HepG2 (cell line): ENCODE data around the gene BET1. TPM values are rescaled to one million over a fixed set of nuclear protein-coding genes. Genes with fewer than 3 reads are reported as not detected.
"Not testable (repeated sequence)": the region's sequence is repeated elsewhere in the genome, so short reads cannot be mapped to it uniquely, and the experiment has no call there.

Source experiments
- ATAC-seq: fragments of 200-7000 bp; cut with Tn5 transposase; 3 replicates; pipeline ENCODE4 v1.9.1; 2020; ENCODE audit warnings: mild to moderate bottlenecking, moderate library complexity
- BruUV-seq: library from RNA; stranded (reverse); fragments of 400-500 nt; replicated peaks from 2 replicates; lab custom pipeline; 2021; lab: Mats Ljungman, UMichigan
- CTCF ChIA-PET: fragments of 300-600 bp; formaldehyde crosslinking; extraction: SDS; loops from one replicate; lab custom pipeline; 2021; ENCODE audit warnings: low total read pairs, inconsistent platforms, low intra/inter-chr PET ratio; lab: Yijun Ruan, JAX
- POLR2A ChIA-PET: fragments of 350-600 bp; sonication (Branson Sonifier 250); formaldehyde crosslinking; loops from one replicate; lab custom pipeline; 2020; ENCODE audit warnings: antibody characterized with exemption, inconsistent platforms; lab: Yijun Ruan, JAX
- DNase-seq: peaks from one replicate; pipeline ENCODE4 v3.0.0-alpha.2; 2015; ENCODE audit warnings: low spot score
- FAIRE-seq: peaks from 3 replicates; lab custom pipeline; 2011; peaks lifted over from hg19 to GRCh38; lab: Jason Lieb, UNC
- H2AFZ ChIP-seq: one replicate; pipeline ENCODE4 v1.6.1; 2011; ENCODE audit warnings: low read length, inconsistent platforms
- H3K27ac ChIP-seq: fragments of 300-600 bp; 3 replicates; pipeline ENCODE4 v1.8.0; 2011; ENCODE audit warnings: mixed run types, mild to moderate bottlenecking, mixed read lengths, low read length, inconsistent platforms; ENCODE audit not compliant: insufficient read depth; ENCODE audit errors: extremely low read length
- H3K27me3 ChIP-seq, 2 experiments: fragments of 200-600 bp in 1 of 2; 2 replicates in 1 of 2; 3 replicates in 1 of 2; pipeline versions ENCODE4 v1.6.0 to v1.8.0; 2011; ENCODE audit warnings: low read length in 2 of 2, mild to moderate bottlenecking in 2 of 2, moderate library complexity in 2 of 2, inconsistent platforms in 1 of 2; ENCODE audit not compliant: insufficient read depth in 2 of 2, control insufficient read depth in 1 of 2
- H3K36me3 ChIP-seq, 2 experiments: fragments of 200-600 bp in 1 of 2; replicated peaks in 1 of 2; 2 replicates in 1 of 2; 3 replicates in 1 of 2; pipeline versions ENCODE4 v1.5.1 to v1.8.0; 2011; ENCODE audit warnings: low read length in 2 of 2, inconsistent platforms in 1 of 2; ENCODE audit not compliant: insufficient read depth in 2 of 2, control insufficient read depth in 1 of 2
- H3K4me1 ChIP-seq: 2 replicates; pipeline ENCODE4 v1.5.1; 2012; ENCODE audit warnings: low read length, inconsistent platforms; ENCODE audit not compliant: insufficient read depth
- H3K4me2 ChIP-seq: 2 replicates; pipeline ENCODE4 v1.6.0; 2011; ENCODE audit warnings: low read depth, low read length, inconsistent platforms
- H3K4me3 ChIP-seq, 3 experiments: fragments of 200-600 bp in 1 of 3; sonication (generic), shearing (Covaris generic) in 1 of 3; replicated peaks in 1 of 3; 2 replicates each; pipeline ENCODE4 v1.5.1; 2011 to 2016; ENCODE audit warnings: low read length in 3 of 3, inconsistent platforms in 2 of 3, low read depth in 2 of 3, mild to moderate bottlenecking in 2 of 3, control low read depth in 1 of 3, mixed read lengths in 1 of 3; ENCODE audit not compliant: insufficient read depth in 1 of 3
- H3K79me2 ChIP-seq: one replicate; pipeline ENCODE4 v1.6.1; 2011; ENCODE audit warnings: low read length, inconsistent platforms; ENCODE audit not compliant: insufficient read depth
- H3K9ac ChIP-seq: 2 replicates; pipeline ENCODE4 v1.6.0; 2011; ENCODE audit warnings: mild to moderate bottlenecking, low read depth, low read length, inconsistent platforms; ENCODE audit not compliant: insufficient read depth
- H3K9me3 ChIP-seq: 2 replicates; pipeline ENCODE4 v1.5.1; 2012; ENCODE audit warnings: mild to moderate bottlenecking, low read length
- H4K20me1 ChIP-seq: 2 replicates; pipeline ENCODE4 v1.6.0; 2011; ENCODE audit warnings: inconsistent platforms, mild to moderate bottlenecking, low read length, moderate library complexity; ENCODE audit not compliant: insufficient read depth
- ARNT ChIP-seq: fragments of 450-650 bp; IDR thresholded peaks from 2 replicates; pipeline ENCODE4 v1.6.1; 2017
- PHF5A ChIP-seq: IDR thresholded peaks from one replicate; pipeline ENCODE4 v1.6.1; 2018; ENCODE audit warnings: low read depth, missing genetic modification reagents; ENCODE audit not compliant: unreplicated experiment
- SNAI1 ChIP-seq: sonication (generic); formaldehyde crosslinking; IDR thresholded peaks from 2 replicates; pipeline ENCODE4 v1.5.0; 2020; ENCODE audit warnings: mild to moderate bottlenecking, missing genetic modification reagents, borderline replicate concordance
- TFDP1 ChIP-seq: IDR thresholded peaks from 2 replicates; pipeline ENCODE4 v1.6.1; 2016; ENCODE audit warnings: missing compliant biosample characterization, missing genetic modification reagents, borderline replicate concordance
- U2AF1 ChIP-seq: fragments of 200-400 bp; formaldehyde crosslinking; optimal IDR thresholded peaks from 2 replicates; pipeline ENCODE3; 2017; ENCODE audit warnings: mild to moderate bottlenecking, low read depth, low read length
- ZNF20 ChIP-seq: sonication (generic); formaldehyde crosslinking; IDR thresholded peaks from 2 replicates; pipeline ENCODE4 v1.4.0; 2020; ENCODE audit warnings: mild to moderate bottlenecking, moderate library complexity, missing genetic modification reagents
- ZNF275 ChIP-seq: sonication (generic); formaldehyde crosslinking; IDR thresholded peaks from 2 replicates; pipeline ENCODE4 v1.8.0; 2022; ENCODE audit warnings: missing genetic modification reagents, mild to moderate bottlenecking, inconsistent platforms, borderline replicate concordance
- ZNF44 ChIP-seq: sonication (generic); formaldehyde crosslinking; IDR thresholded peaks from 2 replicates; pipeline ENCODE4 v1.5.1; 2020; ENCODE audit warnings: mild to moderate bottlenecking, missing genetic modification reagents
- ZNF572 ChIP-seq: sonication (generic); formaldehyde crosslinking; IDR thresholded peaks from 2 replicates; pipeline ENCODE4 v1.5.1; 2020; ENCODE audit warnings: mild to moderate bottlenecking, missing genetic modification reagents
- ZNF619 ChIP-seq: sonication (generic); formaldehyde crosslinking; IDR thresholded peaks from 2 replicates; pipeline ENCODE4 v1.4.0; 2020; ENCODE audit warnings: mild to moderate bottlenecking, missing genetic modification reagents
- ZNF816 ChIP-seq: sonication (generic); formaldehyde crosslinking; IDR thresholded peaks from 2 replicates; pipeline ENCODE4 v1.8.0; 2022; ENCODE audit warnings: missing genetic modification reagents, mild to moderate bottlenecking, borderline replicate concordance
- WGBS: methylation state at CpG from one replicate; pipeline ENCODE4 v1.1.6; 2017; ENCODE audit warnings: low lambda C conversion rate; 5-methylcytosine and 5-hydroxymethylcytosine counted together
- in situ Hi-C: cut with HindIII; loops from 2 replicates; pipeline ENCODE4 v1.10.0; 2017; ENCODE audit warnings: low pct_unique_long_range_greater_than_20kb; ENCODE audit not compliant: extremely low pct_ligation_motif_present
- intact Hi-C: fragments of 100-400 bp; cut with micrococcal nuclease; formaldehyde crosslinking; loops from one replicate; pipeline ENCODE4 v1.10.0; 2022; ENCODE audit not compliant: unreplicated experiment
- polyA plus RNA-seq, 8 experiments: library from polyadenylated mRNA; depleted of rRNA in 3 of 8; stranded (reverse) in 7 of 8; unstranded in 1 of 8; fragments of >200 nt; fragmentation: Illumina TruSeq in 4 of 8; extraction: Trizol in 4 of 8; gene quantifications; 2 replicates each; pipeline versions ENCODE4 v1.2.1 to v1.2.3, GENCODE V29; 2011 to 2016; ENCODE audit warnings: low read depth in 4 of 8, missing spikeins in 1 of 8, mixed read lengths in 1 of 8; ENCODE audit not compliant: insufficient read depth in 1 of 8
- total RNA-seq, 5 experiments: library from RNA; depleted of rRNA; stranded (reverse); fragments of >200 nt; fragmentation: Illumina TruSeq; extraction: Trizol; gene quantifications; 2 replicates each; pipeline ENCODE4 v1.2.3, GENCODE V29; 2016; ENCODE audit warnings: low read depth in 1 of 5
- TF ChIP-seq, protein P1 (sequence below), 2 experiments: sonication (generic) in 1 of 2; formaldehyde crosslinking in 1 of 2; IDR thresholded peaks; 2 replicates each; pipeline versions ENCODE4 v1.4.0 to v1.6.1; 2016 to 2020; ENCODE audit warnings: borderline replicate concordance in 1 of 2, low read depth in 1 of 2, mild to moderate bottlenecking in 1 of 2, missing genetic modification reagents in 1 of 2

BET1 gene
- total and polyA plus RNA-seq, 2 of the 13 experiments (the other 11 are each of a cell fraction or from before 2014, with no cell fraction given) = 23.8 to 33.7 TPM

DNA sequence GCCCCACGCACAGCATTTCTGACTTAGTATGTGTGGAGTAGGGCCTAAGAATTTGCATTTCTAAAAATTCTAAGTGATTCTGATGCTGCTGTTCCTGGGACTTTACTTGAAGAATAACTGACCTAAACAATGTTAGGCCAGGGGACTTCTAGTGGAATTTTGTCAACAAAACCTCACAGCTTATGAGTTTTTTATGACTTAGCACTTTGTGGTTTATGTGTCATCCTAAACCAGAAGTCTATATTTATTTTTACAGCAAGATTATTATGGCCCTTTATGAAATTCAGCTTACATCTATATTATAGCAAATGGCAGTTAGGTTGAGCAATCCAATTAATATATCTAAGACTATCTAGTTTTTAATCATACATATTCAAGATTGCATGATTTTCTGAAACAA, 24.6 kb upstream of the BET1 start:
- POLR2A ChIA-PET = no interaction called here
- FAIRE-seq = no peak
- TF ChIP-seq ARNT (no peak), ZNF619 (CRISPR knock-in tag) (no peak), U2AF1 (no peak), ZNF20 (CRISPR knock-in tag) (no peak), ZNF275 (no peak), ZNF44 (CRISPR knock-in tag) (no peak), TFDP1 (CRISPR knock-in tag) (no peak), ZNF816 (CRISPR knock-in tag) (no peak), PHF5A (CRISPR knock-in tag) (no peak), SNAI1 (CRISPR knock-in tag) (no peak), ZNF572 (CRISPR knock-in tag) (no peak)
- TF ChIP-seq, protein P1, sequence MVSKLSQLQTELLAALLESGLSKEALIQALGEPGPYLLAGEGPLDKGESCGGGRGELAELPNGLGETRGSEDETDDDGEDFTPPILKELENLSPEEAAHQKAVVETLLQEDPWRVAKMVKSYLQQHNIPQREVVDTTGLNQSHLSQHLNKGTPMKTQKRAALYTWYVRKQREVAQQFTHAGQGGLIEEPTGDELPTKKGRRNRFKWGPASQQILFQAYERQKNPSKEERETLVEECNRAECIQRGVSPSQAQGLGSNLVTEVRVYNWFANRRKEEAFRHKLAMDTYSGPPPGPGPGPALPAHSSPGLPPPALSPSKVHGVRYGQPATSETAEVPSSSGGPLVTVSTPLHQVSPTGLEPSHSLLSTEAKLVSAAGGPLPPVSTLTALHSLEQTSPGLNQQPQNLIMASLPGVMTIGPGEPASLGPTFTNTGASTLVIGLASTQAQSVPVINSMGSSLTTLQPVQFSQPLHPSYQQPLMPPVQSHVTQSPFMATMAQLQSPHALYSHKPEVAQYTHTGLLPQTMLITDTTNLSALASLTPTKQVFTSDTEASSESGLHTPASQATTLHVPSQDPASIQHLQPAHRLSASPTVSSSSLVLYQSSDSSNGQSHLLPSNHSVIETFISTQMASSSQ (IDR thresholded peaks at IDR 0.05; ENCODE audit: low read depth) = no peak
- TF ChIP-seq, protein P1 (CRISPR knock-in tag; IDR thresholded peaks at IDR 0.05; ENCODE audit: borderline replicate concordance) = no peak
- intact Hi-C loops = no loop called here
- Histone ChIP-seq H3K9ac (no peak overlapping the region), H3K9me3 (no peaks in the 10 kb centered on the region), H3K27me3 (0 out of 5 replicates have a peak, but pooled peaks cover 0 to 5% of the 10 kb centered on the region in 2 experiments), H2AFZ (no peak overlapping the region), H3K4me1 (no peaks in the 10 kb centered on the region), H3K27ac (no peak overlapping the region), H3K4me3 (no peak overlapping the region), H3K79me2 (no peaks in the 10 kb centered on the region), H3K4me2 (no peak overlapping the region), H3K36me3 (no peaks in the 10 kb centered on the region), H4K20me1 (no peaks in the 10 kb centered on the region)
- 0% methylated on average over 1 of the region's 1 CpG for WGBS
- ATAC-seq = no peak
- in situ Hi-C loops = no loop called here
- BruUV-seq = no TSS peak
- DNase-seq = no peak
- CTCF ChIA-PET = no interaction called here

GRCh38 chr7:94026619-94027018, 22.5 kb upstream of the BET1 start:
- BruUV-seq, H3K27ac ChIP-seq, ATAC-seq, H3K9ac ChIP-seq, POLR2A ChIA-PET, H3K27me3 ChIP-seq, H3K9me3 ChIP-seq, in situ Hi-C loops, H4K20me1 ChIP-seq, H2AFZ ChIP-seq, H3K79me2 ChIP-seq, H3K4me2 ChIP-seq, FAIRE-seq, CTCF ChIA-PET, DNase-seq, H3K4me1 ChIP-seq, H3K36me3 ChIP-seq, H3K4me3 ChIP-seq, intact Hi-C loops: not testable (repeated sequence)
- 0% methylated on average over 2 of the region's 2 CpGs for WGBS
